GM12892 (cell line): ENCODE results near the gene VWF.

Experiments used
- DNase-seq: peaks from one replicate; pipeline ENCODE4 v3.0.0; 2011; ENCODE audit not compliant: insufficient read length
- FAIRE-seq: peaks from 2 replicates; lab custom pipeline; 2011; peaks lifted over from hg19 to GRCh38; lab: Jason Lieb, UNC
- POLR2A ChIP-seq: IDR thresholded peaks from 2 replicates; pipeline ENCODE4 v1.6.1; 2011; ENCODE audit warnings: low read depth, low read length, control low read depth
- POLR2AphosphoS5 ChIP-seq: IDR thresholded peaks from 2 replicates; pipeline ENCODE4 v1.6.1; 2011; ENCODE audit warnings: low read depth, low read length, control low read depth
- TAF1 ChIP-seq: IDR thresholded peaks from 2 replicates; pipeline ENCODE4 v1.6.1; 2011; ENCODE audit warnings: low read depth, mild to moderate bottlenecking, control low read depth, low read length, borderline replicate concordance

Gene VWF

GRCh38 chr12:5900533-5901205 is 223.8 kb downstream of the VWF start:
- DNase-seq, result no peak
- TF ChIP-seq TAF1, result no peak
- no peak for TF ChIP-seq POLR2A
- TF ChIP-seq POLR2AphosphoS5, result no peak
- FAIRE-seq, result no peak

GRCh38 chr12:5900076-5900475 is 224.4 kb downstream of the VWF start:
- DNase-seq (no peak), FAIRE-seq (no peak)
- TF ChIP-seq POLR2A (no peak), POLR2AphosphoS5 (no peak), TAF1 (no peak)

GRCh38 chr12:5899675-5900074 is 224.8 kb downstream of the VWF start:
- DNase-seq (no peak), FAIRE-seq (no peak)
- TF ChIP-seq TAF1, result no peak
- TF ChIP-seq POLR2A, result no peak
- TF ChIP-seq POLR2AphosphoS5, result no peak

- DNase-seq (no peak), FAIRE-seq (no peak)
- no peak for TF ChIP-seq POLR2AphosphoS5
- TF ChIP-seq TAF1, result no peak
- no peak for TF ChIP-seq POLR2A
These were observed 225.6 kb downstream of the VWF start for GRCh38 chr12:5898874-5899273.
